Tongue (tissue), 2 donors: ENCODE data around the gene PBX4. TPM values are rescaled to one million over a fixed set of nuclear protein-coding genes. Genes with fewer than 3 reads are reported as not detected.
A peak's percentile ranks its signal among the peaks of the same experiment; 100 is the strongest.

Experiments used
- DNase-seq: peaks from one replicate; pipeline ENCODE4 v3.0.0-alpha.2; 2015
- total RNA-seq: library from RNA; depleted of rRNA; stranded (reverse); fragments of >200 nt; gene quantifications from one replicate; pipeline ENCODE4 v1.2.3, GENCODE V29; 2014

Gene PBX4
- total RNA-seq, 1 donor from 2014 or later: 2.8 TPM

- DNase-seq: no peak
Measured at GRCh38 chr19:19524053-19524452, 94.4 kb downstream of the PBX4 start.

DNA sequence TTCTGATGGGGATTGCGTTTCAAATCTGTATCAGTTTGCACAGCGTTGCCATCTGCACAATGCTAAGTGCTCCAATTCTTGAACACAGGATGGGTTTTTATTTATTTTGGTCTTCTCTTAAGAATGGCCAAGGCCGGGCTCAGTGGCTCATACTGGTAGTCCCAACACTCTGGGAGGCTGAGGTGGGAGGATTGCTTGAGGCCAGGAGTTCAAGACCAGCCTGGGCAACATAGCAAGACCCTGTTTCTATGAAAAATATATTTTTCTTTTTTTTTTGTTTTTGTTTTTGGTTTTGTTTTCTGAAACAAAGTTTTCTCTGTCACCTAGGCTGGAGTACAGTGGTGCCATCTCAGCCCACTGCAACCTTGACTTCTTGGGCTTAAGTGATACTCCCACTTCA lies 95.3 kb downstream of the PBX4 start:
- no peak for DNase-seq

- no peak for DNase-seq
Measured at GRCh38 chr19:19520989-19521388, 97.5 kb downstream of the PBX4 start.

- DNase-seq: no peak
Measured at GRCh38 chr19:19517235-19517619, 101.3 kb downstream of the PBX4 start.

GRCh38 chr19:19515642-19516519 lies 102.6 kb downstream of the PBX4 start, which contains the start of gene NDUFA13:
TSS of gene NDUFA13 (plus strand) at chr19:19516225. CDS start at chr19:19516239, 14 bp downstream.
- peak; percentile 97 for DNase-seq

DNA sequence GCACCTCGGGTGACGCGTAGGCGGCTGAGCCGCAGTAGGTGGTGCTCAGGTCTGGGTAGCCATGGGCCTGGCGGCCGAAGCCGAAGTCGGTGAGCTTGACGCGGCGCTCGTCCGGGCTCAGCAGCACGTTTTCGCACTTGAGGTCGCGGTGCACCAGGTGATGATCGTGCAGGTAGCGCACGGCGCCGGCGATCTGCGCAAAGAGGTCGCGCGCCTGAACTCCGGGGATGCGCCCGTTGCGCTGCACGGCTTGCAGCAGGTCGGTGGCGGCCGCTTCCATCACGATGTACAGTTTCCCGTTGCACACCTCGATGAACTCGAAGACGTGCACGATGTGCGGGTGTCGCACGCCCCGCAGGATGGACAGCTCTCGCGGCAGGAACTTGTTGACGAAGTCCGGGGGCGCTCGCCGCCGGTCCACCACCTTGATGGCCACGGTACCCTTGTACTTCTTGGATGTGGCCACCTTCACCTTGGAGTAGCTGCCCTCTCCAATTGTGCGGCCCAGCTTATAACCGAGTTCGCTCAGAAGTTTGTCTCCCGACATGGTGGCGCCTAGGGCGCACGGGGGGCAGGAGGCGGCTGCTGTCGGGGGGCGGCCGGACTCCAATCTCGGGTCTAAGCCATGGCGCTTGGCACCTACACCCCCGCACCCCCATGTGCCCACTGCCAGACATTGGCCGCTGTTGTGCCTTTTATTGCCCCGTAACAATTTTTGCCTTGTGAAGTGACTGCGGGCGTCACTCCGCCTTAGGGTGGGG lies 103.4 kb downstream of the PBX4 start, which contains the start of gene TSSK6:
Gene TSSK6, minus strand, starts transcription at position 668 of the 761 bp plus-strand sequence. Its CDS starts 121 bp downstream, at position 547.
- DNase-seq: no peak

DNA sequence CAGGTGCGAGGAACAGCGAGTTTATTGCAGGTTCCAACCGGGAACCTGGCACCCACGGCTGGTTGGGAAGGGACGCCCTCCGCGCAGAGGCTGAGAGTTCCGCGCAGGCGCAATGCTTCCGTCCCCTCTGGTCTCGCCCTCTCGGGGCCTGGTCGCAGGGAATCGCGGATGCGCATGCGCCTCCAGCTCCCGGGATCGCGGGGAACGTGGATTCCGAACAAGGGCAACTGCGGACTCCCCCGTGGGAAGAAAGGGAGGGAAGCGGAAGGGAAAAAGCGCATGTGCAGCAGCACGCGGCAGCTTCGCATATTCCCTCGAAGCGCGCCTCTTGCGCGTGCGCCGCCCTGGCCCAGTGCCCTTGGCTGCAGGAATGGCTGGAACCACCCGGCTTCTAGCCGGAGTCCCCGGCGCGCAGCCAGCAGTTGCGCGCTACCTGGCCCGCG lies 104.3 kb downstream of the PBX4 start:
- DNase-seq: peak; percentile 90

- no peak for DNase-seq
Measured at GRCh38 chr19:19513682-19514081, 104.8 kb downstream of the PBX4 start.

Other genes starting within 250 kb of the PBX4 start
- 24.0 TPM for gene GATAD2A, start 213.0 kb downstream of the PBX4 start, total RNA-seq
- 1.7 TPM for gene TSSK6, start 103.1 kb downstream of the PBX4 start, total RNA-seq
- 94.5 TPM for gene NDUFA13, start 102.5 kb downstream of the PBX4 start, total RNA-seq
- gene YJEFN3, start 89.8 kb downstream of the PBX4 start, total RNA-seq: 0.62 TPM
- gene CILP2, start 80.4 kb downstream of the PBX4 start, total RNA-seq: 5.5 TPM
- 3.3 TPM for gene LPAR2, start 9.5 kb upstream of the PBX4 start, total RNA-seq
- gene GMIP, start 25.0 kb upstream of the PBX4 start, total RNA-seq: 8.9 TPM
- gene ATP13A1, start 45.0 kb upstream of the PBX4 start, total RNA-seq: 172 TPM
- 7.0 TPM for gene ZNF101, start 50.2 kb upstream of the PBX4 start, total RNA-seq
- gene ZNF14, start 114.4 kb upstream of the PBX4 start, total RNA-seq: 12.9 TPM
- gene ZNF506, start 203.1 kb upstream of the PBX4 start, total RNA-seq: 31.9 TPM
- 9.1 TPM for gene ZNF253, start 247.2 kb upstream of the PBX4 start, total RNA-seq